SU-DHL-6 (cell line): ENCODE measurements around the gene FOSL2.

Experiments used
- H2AFZ ChIP-seq: fragments of 200-600 bp; sonication (generic); 2 replicates; pipeline ENCODE4 v1.6.1; 2014; ENCODE audit warnings: low read depth, mild to moderate bottlenecking, moderate library complexity, mixed read lengths, antibody characterized with exemption, low read length; ENCODE audit not compliant: severe bottlenecking
- H3F3A ChIP-seq: fragments of 200-600 bp; shearing (Covaris generic); 2 replicates; pipeline ENCODE4 v1.6.0; 2016; ENCODE audit warnings: antibody characterized with exemption, mild to moderate bottlenecking; ENCODE audit not compliant: insufficient read depth
- H3K27ac ChIP-seq: fragments of 200-600 bp; sonication (generic); 2 replicates; pipeline ENCODE4 v1.5.1; 2016; ENCODE audit warnings: low read depth, mild to moderate bottlenecking, low read length, moderate library complexity, mixed read lengths
- H3K27me3 ChIP-seq: fragments of 200-600 bp; sonication (generic), shearing (Covaris generic); 2 replicates; pipeline ENCODE4 v1.6.0; 2014; ENCODE audit warnings: mild to moderate bottlenecking, low read length
- H3K36me3 ChIP-seq: fragments of 200-600 bp; sonication (generic); 2 replicates; pipeline ENCODE4 v1.6.1; 2014; ENCODE audit warnings: mild to moderate bottlenecking, low read length, mixed read lengths
- H3K4me2 ChIP-seq: fragments of 300-600, 200-600 bp; shearing (Covaris generic), sonication (generic); 2 replicates; pipeline ENCODE4 v1.6.0; 2014; ENCODE audit warnings: low read length, low read depth, mild to moderate bottlenecking; ENCODE audit not compliant: poor library complexity, severe bottlenecking
- H3K4me3 ChIP-seq: fragments of 200-600 bp; sonication (generic); 2 replicates; pipeline ENCODE4 v1.5.1; 2014; ENCODE audit warnings: antibody characterized with exemption, low read length, mild to moderate bottlenecking, mixed read lengths; ENCODE audit not compliant: insufficient read depth, poor library complexity, severe bottlenecking
- H3K79me2 ChIP-seq: fragments of 200-600 bp; sonication (generic); 2 replicates; pipeline ENCODE4 v1.6.1; 2014; ENCODE audit warnings: mild to moderate bottlenecking, low read length, moderate library complexity; ENCODE audit not compliant: insufficient read depth
- H3K9ac ChIP-seq: fragments of 200-600 bp; sonication (generic); 2 replicates; pipeline ENCODE4 v1.7.0; 2014; ENCODE audit warnings: mild to moderate bottlenecking, low read length
- H3K9me2 ChIP-seq: fragments of 200-600 bp; sonication (generic); replicated peaks from 2 replicates; pipeline ENCODE4 v1.6.1; 2014; ENCODE audit warnings: low read length; ENCODE audit not compliant: insufficient read depth
- H3K9me3 ChIP-seq: fragments of 200-600 bp; sonication (generic); 2 replicates; pipeline ENCODE4 v1.6.1; 2014; ENCODE audit warnings: low read length, mixed read lengths; ENCODE audit not compliant: insufficient read depth
- H4K20me1 ChIP-seq: fragments of 200-600 bp; sonication (generic); 2 replicates; pipeline ENCODE4 v1.6.1; 2014; ENCODE audit warnings: low read depth, mild to moderate bottlenecking, antibody characterized with exemption, low read length, moderate library complexity, mixed read lengths
- EZH2phosphoT487 ChIP-seq: fragments of 200-600 bp; sonication (generic), shearing (Covaris generic); conservative IDR thresholded peaks from 2 replicates; pipeline ENCODE4 v1.6.1; 2018; ENCODE audit warnings: mild to moderate bottlenecking, antibody characterized with exemption, low read length, moderate library complexity, mixed read lengths
- TF ChIP-seq, protein P1 (sequence below): fragments of 200-600 bp; sonication (generic); IDR thresholded peaks from one replicate; pipeline ENCODE4 v1.5.1; 2017; ENCODE audit warnings: antibody characterized with exemption, mild to moderate bottlenecking, low read length, moderate library complexity; ENCODE audit not compliant: insufficient read depth, poor library complexity, severe bottlenecking

FOSL2 gene

DNA sequence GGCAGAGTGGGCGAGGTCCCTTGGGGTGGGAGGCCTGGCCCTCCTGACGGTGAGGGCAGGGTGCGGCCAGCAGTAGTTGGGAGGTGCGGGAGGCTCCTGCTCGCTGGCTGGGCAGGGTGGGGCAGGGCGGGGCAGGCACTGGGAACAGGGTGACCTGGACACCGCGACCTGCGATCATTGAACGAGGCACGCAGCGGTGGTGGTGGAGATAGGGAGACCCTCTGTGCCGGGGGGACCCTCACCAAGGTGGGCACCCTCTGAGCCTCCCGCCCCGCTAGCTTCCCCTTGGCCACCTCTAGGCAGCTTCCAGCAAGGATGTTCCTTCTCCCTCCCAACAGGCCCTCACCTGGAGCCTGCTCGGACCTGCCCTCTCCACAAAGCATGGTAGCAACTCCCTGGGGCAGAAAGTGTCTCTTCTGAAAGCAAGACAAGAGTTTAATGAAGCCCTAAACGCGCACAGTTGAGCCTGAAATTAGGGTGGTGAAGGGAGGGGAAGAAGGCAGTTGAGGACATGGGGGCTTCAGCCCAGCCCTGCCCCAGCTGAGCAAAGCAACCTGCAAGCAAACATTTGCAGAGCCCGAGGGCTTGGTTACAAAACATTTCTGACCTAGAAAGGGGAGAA lies 15.4 kb upstream of the FOSL2 start:
- Histone ChIP-seq H4K20me1 (no peaks in the 10 kb centered on the region), H3K9ac (no peak overlapping the region), H3K9me3 (no peaks in the 10 kb centered on the region), H3F3A (no peaks in the 10 kb centered on the region), H3K36me3 (no peaks in the 10 kb centered on the region), H3K79me2 (no peaks in the 10 kb centered on the region), H3K4me2 (no peak overlapping the region), H3K9me2 (no peaks in the 10 kb centered on the region), H3K27ac (no peak overlapping the region), H2AFZ (no peak overlapping the region), H3K27me3 (no peaks in the 10 kb centered on the region), H3K4me3 (no peak overlapping the region)
- TF ChIP-seq EZH2phosphoT487 = no peak
- TF ChIP-seq, protein P1, sequence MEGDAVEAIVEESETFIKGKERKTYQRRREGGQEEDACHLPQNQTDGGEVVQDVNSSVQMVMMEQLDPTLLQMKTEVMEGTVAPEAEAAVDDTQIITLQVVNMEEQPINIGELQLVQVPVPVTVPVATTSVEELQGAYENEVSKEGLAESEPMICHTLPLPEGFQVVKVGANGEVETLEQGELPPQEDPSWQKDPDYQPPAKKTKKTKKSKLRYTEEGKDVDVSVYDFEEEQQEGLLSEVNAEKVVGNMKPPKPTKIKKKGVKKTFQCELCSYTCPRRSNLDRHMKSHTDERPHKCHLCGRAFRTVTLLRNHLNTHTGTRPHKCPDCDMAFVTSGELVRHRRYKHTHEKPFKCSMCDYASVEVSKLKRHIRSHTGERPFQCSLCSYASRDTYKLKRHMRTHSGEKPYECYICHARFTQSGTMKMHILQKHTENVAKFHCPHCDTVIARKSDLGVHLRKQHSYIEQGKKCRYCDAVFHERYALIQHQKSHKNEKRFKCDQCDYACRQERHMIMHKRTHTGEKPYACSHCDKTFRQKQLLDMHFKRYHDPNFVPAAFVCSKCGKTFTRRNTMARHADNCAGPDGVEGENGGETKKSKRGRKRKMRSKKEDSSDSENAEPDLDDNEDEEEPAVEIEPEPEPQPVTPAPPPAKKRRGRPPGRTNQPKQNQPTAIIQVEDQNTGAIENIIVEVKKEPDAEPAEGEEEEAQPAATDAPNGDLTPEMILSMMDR = no peak

DNA sequence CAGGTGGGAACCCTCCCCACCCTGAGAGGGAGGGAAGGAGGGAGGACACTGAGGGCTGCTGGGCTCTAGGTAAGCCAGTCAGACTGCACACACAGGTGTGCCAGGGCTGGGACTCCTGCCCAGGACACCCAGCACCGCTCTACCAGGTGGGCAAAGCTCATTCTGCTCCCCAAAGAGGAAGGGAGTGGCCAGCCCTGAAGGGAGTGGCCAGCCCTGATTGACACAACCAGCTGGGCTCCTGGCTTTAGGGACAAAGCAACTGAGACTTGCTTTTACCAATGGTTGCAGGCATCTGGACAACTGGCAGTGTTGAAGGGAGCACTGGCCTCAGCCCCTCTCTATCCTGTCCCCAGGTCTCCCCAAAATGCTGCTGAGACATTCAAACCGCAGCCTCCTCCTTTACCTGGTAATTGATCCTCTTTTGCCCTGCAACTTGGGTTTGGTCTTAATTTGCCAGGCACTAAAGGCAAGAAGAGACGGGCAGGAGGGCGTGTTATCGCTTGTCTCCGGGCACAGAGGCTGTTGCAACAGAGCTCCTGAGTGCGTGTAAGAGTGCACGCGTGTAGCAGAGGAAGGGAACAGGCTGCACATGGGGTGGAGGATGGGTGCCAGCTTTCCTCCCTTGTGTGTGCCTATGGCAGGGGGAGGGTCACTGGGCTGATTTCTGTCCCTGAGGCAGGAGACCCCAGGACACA lies 14.5 kb upstream of the FOSL2 start:
- Histone ChIP-seq H3K36me3 (no peaks in the 10 kb centered on the region), H3K9ac (no peak overlapping the region), H3K27me3 (no peaks in the 10 kb centered on the region), H3K9me2 (no peaks in the 10 kb centered on the region), H2AFZ (no peak overlapping the region), H3K4me3 (no peak overlapping the region), H3K79me2 (no peaks in the 10 kb centered on the region), H3F3A (no peaks in the 10 kb centered on the region), H4K20me1 (no peaks in the 10 kb centered on the region), H3K9me3 (no peaks in the 10 kb centered on the region), H3K27ac (no peak overlapping the region), H3K4me2 (no peak overlapping the region)
- no peak for TF ChIP-seq EZH2phosphoT487
- TF ChIP-seq, protein P1 = no peak

DNA sequence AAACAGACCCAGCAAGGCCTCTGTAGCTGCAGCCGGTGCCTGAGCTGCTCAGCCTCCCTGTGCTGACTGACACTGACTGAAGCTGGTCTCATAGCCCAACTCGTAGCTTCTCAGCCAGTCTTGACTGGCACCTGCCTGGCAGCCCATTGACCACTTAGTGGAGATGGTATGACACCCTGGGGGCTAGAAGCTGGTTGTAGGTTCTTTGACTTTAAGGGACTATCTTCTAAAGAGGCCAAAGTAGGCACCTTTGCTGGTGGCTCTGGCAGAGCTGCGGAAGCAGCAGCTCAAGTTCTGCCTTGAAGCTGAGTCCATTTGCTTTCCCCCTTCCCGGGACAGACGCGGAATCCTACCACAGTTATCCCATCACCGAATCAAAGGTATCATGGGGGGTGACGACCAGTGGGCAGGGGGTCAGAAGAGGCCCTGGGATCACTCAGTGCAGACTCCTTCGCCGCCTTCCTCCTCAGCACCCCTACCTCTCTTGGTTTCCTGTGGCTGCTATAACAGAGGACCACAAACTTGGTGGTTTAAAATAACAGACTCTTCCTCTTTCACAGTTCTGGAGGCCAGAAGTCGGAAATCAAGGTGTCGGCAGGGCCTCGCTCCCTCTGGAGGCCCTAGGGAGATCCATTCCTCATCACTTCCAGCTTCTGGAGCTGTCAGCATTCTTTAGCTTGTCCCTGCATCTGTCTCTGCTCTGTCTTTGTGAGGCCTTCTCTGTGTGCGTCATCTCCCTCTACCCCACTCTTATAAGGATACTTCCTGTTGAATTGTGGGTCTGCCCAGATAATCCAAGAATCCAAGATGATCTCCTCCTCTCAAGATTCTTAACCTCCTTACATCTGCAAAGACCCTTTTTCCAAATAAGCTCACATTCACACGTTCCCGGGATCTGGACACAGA lies 13.7 kb upstream of the FOSL2 start:
- TF ChIP-seq, protein P1 = no peak
- TF ChIP-seq EZH2phosphoT487 = no peak
- Histone ChIP-seq H3K9ac (no peak overlapping the region), H3K4me3 (no peak overlapping the region)

More for the DNA sequence above, 13.7 kb upstream of the FOSL2 start:
- Histone ChIP-seq H2AFZ (no peak overlapping the region), H3K27ac (no peak overlapping the region), H3K9me2 (no peaks in the 10 kb centered on the region), H3K27me3 (no peaks in the 10 kb centered on the region), H3K79me2 (no peaks in the 10 kb centered on the region), H3K4me2 (no peak overlapping the region), H3F3A (no peaks in the 10 kb centered on the region), H3K9me3 (no peaks in the 10 kb centered on the region), H3K36me3 (no peaks in the 10 kb centered on the region), H4K20me1 (no peaks in the 10 kb centered on the region)
